Measurements from ENCODE around the gene SFN. TPM values are rescaled to one million over a fixed set of nuclear protein-coding genes. Genes with fewer than 3 reads are reported as not detected.
"Not testable (repeated sequence)": the region's sequence is repeated elsewhere in the genome, so short reads cannot be mapped to it uniquely, and the experiment has no call there.

The SFN gene
- total RNA-seq, 2 donors from 2014 or later, result 239 to 253 TPM

GRCh38 chr1:26844424-26845196, 18.3 kb upstream of the SFN start:
- Histone ChIP-seq H3K4me3 (no peak overlapping the region), H3K27me3 (no peaks in the 10 kb centered on the region), H3K27ac (no peak overlapping the region), H3K9ac (ENCODE audit: low read depth in 2 of 2, low read length in 2 of 2) (no peak overlapping the region), H3K4me1 (peaks cover 6% of the 10 kb centered on the region), H3K36me3 (peaks cover 2% of the 10 kb centered on the region), H3K9me3 (no peaks in the 10 kb centered on the region)
- intact Hi-C loops (cut with DNase I), result no loop called here
- TF ChIP-seq, protein P1, sequence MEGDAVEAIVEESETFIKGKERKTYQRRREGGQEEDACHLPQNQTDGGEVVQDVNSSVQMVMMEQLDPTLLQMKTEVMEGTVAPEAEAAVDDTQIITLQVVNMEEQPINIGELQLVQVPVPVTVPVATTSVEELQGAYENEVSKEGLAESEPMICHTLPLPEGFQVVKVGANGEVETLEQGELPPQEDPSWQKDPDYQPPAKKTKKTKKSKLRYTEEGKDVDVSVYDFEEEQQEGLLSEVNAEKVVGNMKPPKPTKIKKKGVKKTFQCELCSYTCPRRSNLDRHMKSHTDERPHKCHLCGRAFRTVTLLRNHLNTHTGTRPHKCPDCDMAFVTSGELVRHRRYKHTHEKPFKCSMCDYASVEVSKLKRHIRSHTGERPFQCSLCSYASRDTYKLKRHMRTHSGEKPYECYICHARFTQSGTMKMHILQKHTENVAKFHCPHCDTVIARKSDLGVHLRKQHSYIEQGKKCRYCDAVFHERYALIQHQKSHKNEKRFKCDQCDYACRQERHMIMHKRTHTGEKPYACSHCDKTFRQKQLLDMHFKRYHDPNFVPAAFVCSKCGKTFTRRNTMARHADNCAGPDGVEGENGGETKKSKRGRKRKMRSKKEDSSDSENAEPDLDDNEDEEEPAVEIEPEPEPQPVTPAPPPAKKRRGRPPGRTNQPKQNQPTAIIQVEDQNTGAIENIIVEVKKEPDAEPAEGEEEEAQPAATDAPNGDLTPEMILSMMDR (IDR thresholded peaks at IDR 0.05), result no peak
- no peak for DNase-seq

- H3K27me3 ChIP-seq; DNase-seq; intact Hi-C loops (cut with DNase I); H3K4me3 ChIP-seq; H3K9ac ChIP-seq (ENCODE audit: low read depth in 2 of 2, low read length in 2 of 2); H3K9me3 ChIP-seq: not testable (repeated sequence)
- H3K27ac ChIP-seq, result peak overlapping the region; percentile 81
- H3K36me3 ChIP-seq, result peaks cover 15% of the 10 kb centered on the region
- peaks cover 11% of the 10 kb centered on the region for H3K4me1 ChIP-seq
These were observed 15.1 kb upstream of the SFN start for GRCh38 chr1:26847826-26848225.

- Histone ChIP-seq H3K4me3 (no peak overlapping the region), H3K9ac (ENCODE audit: low read depth in 2 of 2, low read length in 2 of 2) (peak overlapping the region; percentile 6 to 74), H3K27me3 (no peaks in the 10 kb centered on the region), H3K27ac (peak overlapping the region; percentile 81), H3K4me1 (peaks cover 15% of the 10 kb centered on the region), H3K36me3 (peaks cover 15% of the 10 kb centered on the region), H3K9me3 (no peaks in the 10 kb centered on the region)
- DNase-seq, result no peak
- TF ChIP-seq, protein P1 (IDR thresholded peaks at IDR 0.05), result no peak
- intact Hi-C loops (cut with DNase I), result no loop called here
These were observed 14.4 kb upstream of the SFN start for GRCh38 chr1:26848499-26848898.

DNA sequence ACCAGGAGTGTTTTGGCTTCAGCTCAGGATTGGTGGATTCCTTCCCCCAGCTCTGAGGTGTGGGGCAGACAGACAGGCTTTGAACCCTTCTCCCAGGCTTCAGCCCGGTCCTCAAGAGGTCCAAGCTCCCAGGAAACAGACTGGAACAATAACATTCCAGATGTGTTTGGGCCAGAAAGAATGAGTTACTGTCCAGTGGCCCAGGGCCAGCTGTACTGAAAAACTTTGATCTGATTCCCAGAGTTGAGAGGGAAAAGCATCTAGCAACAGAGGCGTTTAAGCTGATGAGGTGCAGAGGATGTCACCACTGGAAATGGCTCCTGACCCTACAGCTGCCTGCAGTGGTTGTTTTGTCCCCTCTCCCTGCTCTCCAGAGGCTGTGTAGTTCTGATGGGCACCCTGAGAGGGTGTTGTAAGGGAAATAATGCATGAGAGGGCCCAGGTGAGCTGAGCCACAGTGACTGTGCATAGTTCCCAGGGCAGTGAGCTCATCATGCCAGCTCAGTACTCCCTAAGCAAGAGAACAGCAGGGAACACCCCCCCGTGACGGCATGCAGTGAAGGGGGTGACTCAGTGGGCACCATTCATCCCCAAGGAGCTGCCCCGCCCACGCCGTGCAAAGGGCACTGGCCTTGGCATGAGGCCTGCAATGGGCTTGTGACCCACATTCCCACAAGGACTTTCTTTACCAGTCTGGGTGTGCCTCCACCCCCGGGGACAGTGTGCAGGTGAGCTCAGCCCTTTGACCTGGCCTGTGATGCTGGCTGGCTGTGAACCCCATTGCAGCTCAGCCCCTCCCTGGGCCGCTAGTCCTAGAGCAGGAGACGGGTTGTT, 13.8 kb upstream of the SFN start:
- H3K9me3 ChIP-seq, result no peaks in the 10 kb centered on the region
- intact Hi-C loops (cut with DNase I), result no loop called here
- H3K4me3 ChIP-seq, result no peak overlapping the region
- H3K9ac ChIP-seq (ENCODE audit: low read depth in 2 of 2, low read length in 2 of 2), result peak overlapping the region; percentile 6 to 74
- H3K36me3 ChIP-seq, result peaks cover 15% of the 10 kb centered on the region
- peaks cover 18% of the 10 kb centered on the region for H3K4me1 ChIP-seq
- DNase-seq, result peak; percentile 95
- H3K27ac ChIP-seq, result peak overlapping the region; percentile 81
- H3K27me3 ChIP-seq, result no peaks in the 10 kb centered on the region
- TF ChIP-seq, protein P1 (IDR thresholded peaks at IDR 0.05), result no peak

DNA sequence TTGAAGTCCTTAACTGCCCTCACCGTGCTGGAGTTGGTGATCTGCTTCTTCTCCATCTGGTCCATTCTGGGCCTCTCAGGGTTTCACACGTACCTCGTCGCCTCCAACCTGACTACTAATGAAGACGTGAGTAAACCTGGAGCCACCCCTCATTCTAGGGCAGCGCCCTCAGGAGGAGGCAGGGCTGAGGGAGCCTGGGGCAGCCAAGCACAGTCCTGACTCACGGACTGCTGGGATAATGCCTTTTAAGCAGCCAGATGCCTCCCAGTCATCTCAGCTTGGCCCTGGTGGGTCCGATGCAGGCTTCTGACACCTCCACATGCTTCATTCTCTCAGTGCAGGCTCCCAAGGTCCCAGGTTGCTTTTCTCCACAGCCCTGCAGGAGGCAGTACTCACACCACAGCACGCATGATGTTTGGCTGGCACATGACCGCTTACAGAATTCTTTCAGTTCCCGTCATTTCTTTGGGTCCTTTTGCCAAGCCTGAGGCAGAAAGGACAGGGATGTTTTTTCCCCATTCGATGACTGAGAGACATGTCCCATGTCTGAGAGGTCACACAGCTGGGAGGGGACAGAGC, 11.8 kb upstream of the SFN start:
- DNase-seq, result no peak
- peaks cover 15% of the 10 kb centered on the region for H3K36me3 ChIP-seq
- intact Hi-C loops (cut with DNase I), result no loop called here
- H3K9me3 ChIP-seq, result no peaks in the 10 kb centered on the region
- H3K4me3 ChIP-seq, result no peak overlapping the region
- TF ChIP-seq, protein P1 (IDR thresholded peaks at IDR 0.05), result no peak
- no peak overlapping the region for H3K27ac ChIP-seq
- H3K27me3 ChIP-seq, result no peaks in the 10 kb centered on the region
- peak overlapping the region in 1 of 2 donors; percentile 74 for H3K9ac ChIP-seq (ENCODE audit: low read depth in 2 of 2, low read length in 2 of 2)
- H3K4me1 ChIP-seq, result peaks cover 22% of the 10 kb centered on the region

All from colonic mucosa (tissue), 4 donors.